GM23338 (cell line): ENCODE results near the gene PPP2R5D. TPM values are rescaled to one million over a fixed set of nuclear protein-coding genes. Genes with fewer than 3 reads are reported as not detected.

Source experiments
- ATAC-seq: fragments of 200-7000 bp; cut with Tn5 transposase; 3 replicates; pipeline ENCODE4 v1.9.1; 2020
- DNase-seq: peaks from one replicate; pipeline ENCODE4 v3.0.0-alpha.2; 2015; ENCODE audit warnings: low spot score
- H2AFZ ChIP-seq: fragments of 200-600 bp; sonication (generic); 2 replicates; pipeline ENCODE4 v1.8.0; 2016; ENCODE audit warnings: antibody characterized with exemption, mild to moderate bottlenecking, moderate library complexity
- H3F3A ChIP-seq: fragments of 200-600 bp; sonication (generic); replicated peaks from 2 replicates; pipeline ENCODE4 v1.8.0; 2017; ENCODE audit warnings: antibody characterized with exemption, mixed run types, low read depth
- H3K27ac ChIP-seq: fragments of 200-600 bp; sonication (generic); 2 replicates; pipeline ENCODE4 v1.6.1; 2016; ENCODE audit warnings: low read depth
- H3K27me3 ChIP-seq: fragments of 200-600 bp; sonication (generic); 2 replicates; pipeline ENCODE4 v1.8.0; 2016; ENCODE audit warnings: mild to moderate bottlenecking, mixed run types, moderate library complexity; ENCODE audit not compliant: insufficient read depth
- H3K36me3 ChIP-seq: fragments of 200-600 bp; sonication (generic); 2 replicates; pipeline ENCODE4 v1.8.0; 2016; ENCODE audit warnings: mild to moderate bottlenecking; ENCODE audit not compliant: insufficient read depth
- H3K4me1 ChIP-seq: fragments of 200-600 bp; sonication (generic); 2 replicates; pipeline ENCODE4 v1.8.0; 2016; ENCODE audit warnings: mild to moderate bottlenecking, moderate library complexity; ENCODE audit not compliant: insufficient read depth
- H3K4me2 ChIP-seq: fragments of 200-600 bp; sonication (generic); 2 replicates; pipeline ENCODE4 v1.7.1; 2017; ENCODE audit warnings: mixed run types
- H3K4me3 ChIP-seq: fragments of 200-600 bp; sonication (generic); 2 replicates; pipeline ENCODE4 v1.6.1; 2016; ENCODE audit warnings: mixed run types
- H3K79me2 ChIP-seq: fragments of 200-600 bp; sonication (generic); replicated peaks from 2 replicates; pipeline ENCODE4 v1.8.0; 2017; ENCODE audit warnings: mild to moderate bottlenecking; ENCODE audit not compliant: insufficient read depth
- H3K9me2 ChIP-seq: fragments of 200-600 bp; sonication (generic); 2 replicates; pipeline ENCODE4 v1.8.0; 2017; ENCODE audit not compliant: insufficient read depth
- H4K20me1 ChIP-seq: fragments of 200-600 bp; sonication (generic); replicated peaks from 2 replicates; pipeline ENCODE4 v1.8.0; 2017; ENCODE audit warnings: mild to moderate bottlenecking; ENCODE audit not compliant: insufficient read depth
- H3K27ac Mint-ChIP-seq: 2 replicates; pipeline ENCODE4 v1.8.0; 2020; ENCODE audit warnings: inconsistent platforms, mild to moderate bottlenecking, moderate library complexity, mixed read lengths
- H3K27me3 Mint-ChIP-seq: 3 replicates; pipeline ENCODE4 v1.8.0; 2022; ENCODE audit warnings: low read depth, mild to moderate bottlenecking, moderate library complexity, mixed read lengths, inconsistent platforms; ENCODE audit not compliant: insufficient read depth, poor library complexity
- H3K36me3 Mint-ChIP-seq: 3 replicates; pipeline ENCODE4 v1.8.0; 2021; ENCODE audit warnings: low read depth, mild to moderate bottlenecking, inconsistent platforms, moderate library complexity, mixed read lengths
- H3K4me1 Mint-ChIP-seq: 3 replicates; pipeline ENCODE4 v1.8.0; 2020; ENCODE audit warnings: mild to moderate bottlenecking, inconsistent platforms, mixed read lengths
- H3K4me3 Mint-ChIP-seq: 3 replicates; pipeline ENCODE4 v1.8.0; 2021; ENCODE audit warnings: moderate library complexity, mild to moderate bottlenecking, inconsistent platforms, mixed read lengths
- H3K9me3 Mint-ChIP-seq: 3 replicates; pipeline ENCODE4 v1.8.0; 2020; ENCODE audit warnings: moderate library complexity, mild to moderate bottlenecking, inconsistent platforms, mixed read lengths
- CTCF ChIP-seq, 2 experiments: fragments of 200-600 bp in 1 of 2; sonication (generic) in 1 of 2; conservative IDR thresholded peaks; 2 replicates each; pipeline versions ENCODE4 v1.5.1 to v1.6.1; 2016 to 2017; ENCODE audit warnings: antibody characterized with exemption in 2 of 2, low read depth in 2 of 2, mild to moderate bottlenecking in 2 of 2, moderate library complexity in 1 of 2
- ETS1 ChIP-seq: IDR thresholded peaks from 2 replicates; pipeline ENCODE4 v1.6.1; 2016; ENCODE audit warnings: antibody characterized with exemption
- EZH2phosphoT487 ChIP-seq: fragments of 200-600 bp; sonication (generic); IDR thresholded peaks from one replicate; pipeline ENCODE4 v1.8.1; 2018; ENCODE audit warnings: antibody characterized with exemption; ENCODE audit not compliant: unreplicated experiment
- JUNB ChIP-seq: IDR thresholded peaks from one replicate; pipeline ENCODE4 v1.6.1; 2016; ENCODE audit warnings: antibody characterized with exemption; ENCODE audit not compliant: unreplicated experiment
- NANOG ChIP-seq: IDR thresholded peaks from 2 replicates; pipeline ENCODE4 v1.6.1; 2016; ENCODE audit warnings: antibody characterized with exemption, borderline replicate concordance
- POLR2AphosphoS5 ChIP-seq: IDR thresholded peaks from 2 replicates; pipeline ENCODE4 v1.6.1; 2016; ENCODE audit warnings: antibody characterized with exemption, low read depth
- REST ChIP-seq: IDR thresholded peaks from one replicate; pipeline ENCODE4 v1.6.1; 2018; ENCODE audit warnings: antibody characterized with exemption; ENCODE audit not compliant: unreplicated experiment
- STAT1 ChIP-seq: IDR thresholded peaks from one replicate; pipeline ENCODE4 v1.6.1; 2016; ENCODE audit warnings: antibody characterized with exemption; ENCODE audit not compliant: unreplicated experiment
- ZNF114 ChIP-seq: fragments of 250-450 bp; sonication (Bioruptor Pico); IDR thresholded peaks from 2 replicates; pipeline ENCODE4 v1.5.0; 2020; ENCODE audit warnings: mild to moderate bottlenecking, moderate library complexity
- ZNF331 ChIP-seq: fragments of 250-450 bp; sonication (Bioruptor Pico); IDR thresholded peaks from 2 replicates; pipeline ENCODE4 v1.5.0; 2020; ENCODE audit warnings: low read depth, mild to moderate bottlenecking, moderate library complexity
- ZNF462 ChIP-seq: fragments of 250-450 bp; sonication (Bioruptor Pico); IDR thresholded peaks from 2 replicates; pipeline ENCODE4 v1.5.0; 2020; ENCODE audit warnings: mild to moderate bottlenecking, moderate library complexity
- polyA plus RNA-seq: library from polyadenylated mRNA; unstranded; fragments of >200 nt; fragmentation: Nextera tagmentation; extraction: Ambion mirVana; gene quantifications from 2 replicates; pipeline ENCODE4 v1.2.1, GENCODE V29; 2016
- total RNA-seq: library from RNA; depleted of rRNA; stranded (reverse); fragments of >200 nt; shearing (Covaris generic); gene quantifications from 2 replicates; pipeline ENCODE4 v1.2.3, GENCODE V29; 2014

Gene PPP2R5D
- total and polyA plus RNA-seq, 2 experiments from 2014 or later: 20.0 to 55.3 TPM

GRCh38 chr6:42937548-42938427 is 46.6 kb upstream of the PPP2R5D start:
- H3K4me1 Mint-ChIP-seq: peaks cover 16% of the 10 kb centered on the region
- H3K4me3 Mint-ChIP-seq: peak overlapping the region; percentile 19; the same call in 1 of the 3 replicates
- Histone ChIP-seq H4K20me1 (peaks cover 11% of the 10 kb centered on the region), H3K27ac (no peak overlapping the region), H3F3A (0 out of 2 replicates have a peak, but pooled peaks cover 12% of the 10 kb centered on the region), H3K79me2 (peaks cover 27% of the 10 kb centered on the region), H3K36me3 (peaks cover 25% of the 10 kb centered on the region), H3K4me2 (no peak overlapping the region), H3K9me2 (no peaks in the 10 kb centered on the region), H3K4me3 (no peak overlapping the region), H3K4me1 (no peaks in the 10 kb centered on the region), H3K27me3 (no peaks in the 10 kb centered on the region), H2AFZ (no peak overlapping the region)
- TF ChIP-seq POLR2AphosphoS5 (no peak), ETS1 (no peak), ZNF462 (CRISPR knock-in tag) (no peak), ZNF114 (CRISPR knock-in tag) (no peak), CTCF (conservative IDR thresholded peaks at IDR 0.05; ENCODE audit: low read depth in 2 of 2) (no peak), STAT1 (no peak), NANOG (no peak), EZH2phosphoT487 (no peak), REST (no peak), ZNF331 (CRISPR knock-in tag) (no peak), JUNB (no peak)
- DNase-seq (no peak), ATAC-seq (no peak)
- no peak overlapping the region for H3K27ac Mint-ChIP-seq
- H3K9me3 Mint-ChIP-seq: no peaks in the 10 kb centered on the region
- H3K36me3 Mint-ChIP-seq: peaks cover 71% of the 10 kb centered on the region
- peaks cover 15% of the 10 kb centered on the region for H3K27me3 Mint-ChIP-seq
